Stimulated activated CD4-positive, alpha-beta T cell treated with anti-CD3 and anti-CD28 coated beads, Interleukin-12 subunit alpha, Interleukin-12 subunit beta, amount 100 ng/mL, for 24 hours (primary cell): ENCODE results near the gene CERS6.
"Not testable (repeated sequence)": the region's sequence is repeated elsewhere in the genome, so short reads cannot be mapped to it uniquely, and the experiment has no call there.

Source experiments
- DNase-seq, 2 experiments: peaks; one replicate each; pipeline ENCODE4 v3.0.0-alpha.2; 2020; ENCODE audit warnings: low read depth in 2 of 2

The CERS6 gene

GRCh38 chr2:168496906-168497305, 40.8 kb downstream of the CERS6 start:
- DNase-seq = no peak

- no peak for DNase-seq
Observed at GRCh38 chr2:168499500-168499899, 43.4 kb downstream of the CERS6 start.

GRCh38 chr2:168500516-168500915, 44.4 kb downstream of the CERS6 start:
- DNase-seq = no peak

GRCh38 chr2:168501466-168502065, 45.5 kb downstream of the CERS6 start:
- DNase-seq = no peak

GRCh38 chr2:168502852-168503251, 46.8 kb downstream of the CERS6 start:
- not testable (repeated sequence) for DNase-seq

- no peak for DNase-seq
Observed at GRCh38 chr2:168503901-168504300, 47.8 kb downstream of the CERS6 start.

GRCh38 chr2:168504323-168504722, 48.3 kb downstream of the CERS6 start:
- no peak for DNase-seq

GRCh38 chr2:168510125-168510756, 54.2 kb downstream of the CERS6 start:
- DNase-seq = no peak

- DNase-seq = no peak
Observed at GRCh38 chr2:168514692-168515091, 58.6 kb downstream of the CERS6 start.

GRCh38 chr2:168515502-168515901, 59.4 kb downstream of the CERS6 start:
- no peak for DNase-seq

- no peak for DNase-seq
Observed at GRCh38 chr2:168517816-168518215, 61.7 kb downstream of the CERS6 start.

GRCh38 chr2:168518555-168519066, 62.5 kb downstream of the CERS6 start:
- DNase-seq = no peak

GRCh38 chr2:168519534-168520308, 63.6 kb downstream of the CERS6 start:
- DNase-seq = no peak

GRCh38 chr2:168521053-168521741, 65.1 kb downstream of the CERS6 start:
- no peak for DNase-seq

GRCh38 chr2:168522446-168522845, 66.4 kb downstream of the CERS6 start:
- DNase-seq = no peak

GRCh38 chr2:168524005-168524404, 67.9 kb downstream of the CERS6 start:
- DNase-seq = no peak

- DNase-seq = no peak
Observed at GRCh38 chr2:168525020-168525419, 68.9 kb downstream of the CERS6 start.

- DNase-seq = no peak
Observed at GRCh38 chr2:168525716-168526446, 69.8 kb downstream of the CERS6 start.

GRCh38 chr2:168526641-168527040, 70.6 kb downstream of the CERS6 start:
- DNase-seq = no peak

- no peak for DNase-seq
Observed at GRCh38 chr2:168528016-168528415, 71.9 kb downstream of the CERS6 start.

GRCh38 chr2:168528469-168528868, 72.4 kb downstream of the CERS6 start:
- DNase-seq = no peak
